Middle frontal gyrus (tissue), 1 donor: ENCODE data around the gene EGLN1.
"Not testable (repeated sequence)": the region's sequence is repeated elsewhere in the genome, so short reads cannot be mapped to it uniquely, and the experiment has no call there.

Experiments
- DNase-seq: peaks from one replicate; pipeline ENCODE4 v3.0.0-alpha.2; 2015; ENCODE audit warnings: low spot score; ENCODE audit errors: extremely low spot score

Gene EGLN1

DNA sequence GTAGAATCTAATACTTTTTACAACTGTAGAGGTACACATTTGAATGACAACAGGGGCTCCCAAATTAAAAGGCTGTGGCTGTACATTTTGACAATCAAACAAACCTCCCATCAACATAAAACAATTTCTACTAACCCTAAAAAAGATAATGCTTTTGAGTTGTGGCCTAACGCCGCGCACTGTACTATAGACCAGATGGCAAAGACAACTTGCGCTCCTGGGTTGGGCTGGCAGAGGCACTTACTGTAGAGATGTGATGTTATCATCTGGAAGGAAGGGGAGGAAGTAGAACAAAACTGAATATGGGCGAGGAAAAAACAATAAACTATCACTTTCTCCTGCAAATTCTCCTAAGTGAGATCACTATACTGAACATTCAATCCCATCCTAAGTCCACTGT is 57.9 kb downstream of the EGLN1 start:
- DNase-seq: no peak

DNA sequence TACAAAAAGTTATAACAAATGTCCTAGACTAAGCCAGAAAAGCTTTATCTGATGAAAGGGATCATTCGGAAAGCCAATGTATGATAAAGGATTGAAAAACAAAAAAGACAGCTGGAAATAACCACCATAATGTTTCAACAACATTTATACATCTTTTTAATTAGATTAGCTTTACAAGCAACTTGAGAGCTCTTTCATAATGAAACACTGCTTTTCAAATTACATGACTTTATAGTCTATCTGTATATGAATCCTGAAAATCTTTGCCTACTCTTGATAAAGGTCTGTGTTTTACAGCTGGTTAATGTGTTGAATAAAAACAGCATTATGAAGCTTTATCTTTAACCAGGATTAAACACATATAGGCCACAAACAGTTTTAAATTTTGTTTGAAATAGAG is 58.5 kb downstream of the EGLN1 start:
- DNase-seq: no peak

DNA sequence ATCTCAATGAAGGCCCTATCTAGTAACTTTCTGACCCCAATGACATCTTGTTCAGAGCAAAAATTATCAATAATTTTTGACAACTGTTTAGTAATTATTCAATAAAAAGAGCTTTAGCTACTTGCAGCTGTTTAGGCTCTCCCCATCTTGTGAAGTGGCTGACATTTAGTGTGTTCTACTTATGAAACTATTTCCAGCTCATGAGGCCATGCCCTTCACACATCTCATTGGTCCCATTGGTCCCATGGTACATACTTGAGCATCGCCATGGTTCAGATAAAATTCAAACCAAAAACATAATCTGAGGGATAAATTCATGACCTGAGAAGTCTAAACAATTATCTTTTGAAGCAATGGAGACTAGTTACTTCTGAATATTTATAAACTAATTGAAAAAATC is 59.8 kb downstream of the EGLN1 start:
- no peak for DNase-seq

DNA sequence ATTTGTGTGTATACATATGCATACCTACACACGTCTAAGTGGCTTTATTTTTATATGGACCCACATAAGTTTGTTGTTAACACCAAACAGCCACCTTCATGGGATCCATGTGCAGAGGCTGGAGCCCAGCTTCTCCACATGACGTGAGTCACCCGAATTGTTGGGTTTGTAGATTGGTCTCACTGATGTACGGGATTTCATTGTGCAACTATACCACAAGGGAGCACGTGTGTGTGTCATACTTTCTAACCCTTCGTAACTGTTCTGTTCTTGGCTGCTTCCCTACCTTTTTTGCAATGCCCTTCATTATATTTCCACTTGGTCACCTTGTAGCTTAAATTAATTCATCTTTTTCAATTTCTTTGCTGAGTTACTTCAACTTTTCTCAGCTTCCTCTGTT is 63.0 kb downstream of the EGLN1 start:
- no peak for DNase-seq

DNA sequence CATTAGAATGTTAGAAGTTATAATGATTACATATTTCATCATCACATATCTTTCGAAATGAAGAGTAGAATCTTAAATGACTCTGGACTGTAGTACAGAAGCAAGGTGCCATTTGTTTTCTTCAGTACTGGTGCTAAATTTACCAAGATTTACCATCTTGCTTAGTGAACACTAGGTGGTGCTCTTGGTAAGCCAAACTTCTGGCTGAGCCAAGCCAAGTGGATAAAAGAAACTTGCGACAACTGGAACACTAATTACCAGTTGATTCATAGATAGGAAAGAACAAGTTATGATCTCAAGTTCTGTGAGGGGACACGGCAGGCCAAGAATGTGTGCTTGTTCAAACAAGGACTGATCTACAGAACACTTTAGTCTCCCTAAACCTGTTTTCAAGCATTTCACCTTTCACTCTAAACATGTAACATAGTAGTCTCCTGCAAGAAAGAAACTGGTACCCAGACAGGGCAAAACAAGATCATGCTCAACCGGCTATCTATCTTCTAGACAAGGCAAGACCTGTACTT is 64.2 kb downstream of the EGLN1 start:
- DNase-seq: peak; percentile 31

DNA sequence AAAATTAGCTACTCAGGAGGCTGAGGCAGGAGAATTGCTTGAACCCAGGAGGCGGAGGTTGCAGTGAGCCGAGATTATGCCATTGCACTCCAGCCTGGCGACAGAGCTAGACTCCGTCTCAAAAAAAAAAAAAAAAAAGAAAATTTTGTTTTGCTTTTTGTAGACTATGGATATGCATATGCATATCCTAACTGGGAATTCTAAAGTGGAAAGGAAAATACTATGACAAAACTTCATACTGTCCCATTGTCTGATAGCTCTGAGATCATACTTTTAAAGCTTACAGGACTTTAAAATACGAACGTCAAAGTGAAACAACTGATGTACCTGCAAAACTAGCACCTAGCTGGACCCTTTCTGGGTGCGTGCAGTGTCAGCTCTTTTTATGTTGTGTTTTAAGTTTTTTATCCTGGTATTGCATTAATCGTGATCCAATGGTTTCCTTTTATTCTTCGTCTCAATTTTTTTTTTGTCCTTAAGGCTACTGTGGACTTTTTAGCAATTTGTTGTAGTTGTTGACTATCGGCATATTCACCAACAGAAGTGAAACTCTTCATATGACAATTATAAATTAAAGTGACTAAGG is 64.8 kb downstream of the EGLN1 start:
- no peak for DNase-seq

DNA sequence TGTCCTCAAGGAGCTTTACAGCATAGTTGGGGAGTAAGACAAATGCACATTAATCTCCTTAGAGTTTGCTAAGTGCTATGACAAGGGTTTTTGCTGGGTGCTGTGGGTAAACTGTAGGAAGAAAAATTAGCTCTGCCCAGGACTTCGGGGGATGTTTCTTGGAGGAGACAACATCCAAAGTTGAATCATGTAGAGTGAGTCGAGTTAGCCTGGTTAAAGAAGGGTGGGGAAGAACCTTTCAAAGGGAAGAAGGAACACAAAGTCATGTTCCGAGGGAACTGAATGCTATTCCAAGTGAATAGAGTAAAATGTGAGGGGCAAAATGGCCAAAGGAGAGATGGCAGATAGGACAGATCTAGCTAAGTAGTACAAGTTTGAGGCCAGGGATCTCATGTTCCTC is 66.9 kb downstream of the EGLN1 start:
- no peak for DNase-seq

DNA sequence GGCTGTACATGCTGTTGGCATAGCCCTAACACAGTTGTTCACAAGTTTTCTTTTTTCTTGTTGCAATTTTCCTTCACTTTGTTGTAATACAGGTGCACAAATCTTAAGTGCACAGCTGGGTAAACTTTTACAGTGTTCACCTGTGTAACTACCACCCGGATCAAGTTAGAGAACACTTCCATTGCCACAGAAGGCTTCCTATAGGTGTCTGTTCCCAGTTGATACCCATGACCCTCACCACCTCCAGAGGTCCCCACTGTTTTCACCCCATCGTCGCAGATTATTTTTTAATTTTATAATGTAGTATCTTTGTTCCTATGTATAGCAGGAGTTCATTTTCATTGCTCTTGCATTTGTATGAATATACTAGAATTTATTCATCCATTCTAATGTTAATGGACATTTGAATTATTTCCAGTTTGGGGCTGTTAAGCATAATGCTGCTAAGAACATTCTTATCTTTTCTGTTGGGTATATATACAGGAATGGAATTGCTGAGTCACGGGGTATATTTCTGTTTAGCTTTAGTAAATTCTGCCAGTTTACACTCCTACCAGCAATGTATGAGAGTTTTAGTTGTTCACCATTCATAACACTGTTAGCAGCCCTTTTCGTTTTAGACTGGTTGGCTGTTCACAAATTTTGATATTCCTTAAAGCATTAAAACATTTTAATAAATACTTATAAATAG is 67.6 kb downstream of the EGLN1 start:
- DNase-seq: no peak

DNA sequence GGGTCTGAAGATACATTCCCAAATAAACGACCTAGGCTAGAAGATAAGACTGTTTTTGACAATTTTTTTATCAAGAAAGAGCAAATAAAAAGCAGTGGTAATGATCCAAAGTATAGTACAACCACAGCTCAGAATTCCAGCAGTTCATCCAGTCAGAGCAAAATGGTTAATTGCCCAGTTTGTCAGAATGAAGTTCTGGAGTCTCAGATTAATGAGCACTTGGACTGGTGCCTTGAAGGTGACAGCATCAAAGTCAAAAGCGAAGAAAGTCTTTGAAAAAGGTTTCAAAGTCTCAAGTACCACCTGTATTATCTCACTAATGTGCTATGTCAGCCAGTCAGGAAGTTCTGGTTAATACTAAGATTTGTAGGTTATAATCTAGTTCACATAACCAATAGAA is 69.0 kb downstream of the EGLN1 start:
- DNase-seq: no peak

DNA sequence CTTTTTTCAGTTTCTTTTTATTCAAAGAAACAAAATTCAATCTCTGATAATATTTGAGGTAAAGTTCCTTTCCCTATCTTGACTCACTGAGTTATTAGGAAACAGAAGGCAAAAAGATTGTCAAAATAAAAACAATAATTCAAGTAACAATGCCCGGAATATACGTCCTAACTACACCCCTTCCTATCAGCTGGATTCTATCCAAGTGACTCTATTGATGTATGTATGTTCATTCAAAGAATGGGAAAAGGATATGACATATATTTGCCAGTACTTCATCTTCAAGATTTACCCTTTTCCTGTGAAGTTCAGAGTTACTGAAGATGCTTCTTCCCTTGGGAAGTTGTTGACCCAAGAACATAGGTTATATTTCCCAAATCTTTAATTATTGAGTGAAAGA is 70.3 kb downstream of the EGLN1 start:
- DNase-seq: no peak

DNA sequence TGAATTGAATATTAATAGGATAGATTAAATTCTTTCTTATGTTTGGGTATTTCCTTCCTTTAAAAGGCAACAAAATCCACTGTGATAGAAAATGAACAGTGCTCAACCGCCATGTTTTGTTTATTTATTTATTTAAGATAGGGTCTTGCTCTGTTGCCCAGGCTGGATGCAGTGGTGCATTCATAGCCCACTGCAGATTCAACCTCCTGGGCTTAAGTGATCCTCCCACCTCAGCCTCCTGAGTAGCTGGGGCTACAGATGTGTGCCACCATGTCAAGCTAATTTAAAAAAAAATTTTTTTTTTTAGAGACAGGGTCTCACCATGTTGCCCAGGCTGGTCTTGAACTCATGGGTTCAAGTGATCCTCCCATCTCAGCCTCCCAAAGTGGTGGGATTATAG is 73.2 kb downstream of the EGLN1 start:
- not testable (repeated sequence) for DNase-seq

DNA sequence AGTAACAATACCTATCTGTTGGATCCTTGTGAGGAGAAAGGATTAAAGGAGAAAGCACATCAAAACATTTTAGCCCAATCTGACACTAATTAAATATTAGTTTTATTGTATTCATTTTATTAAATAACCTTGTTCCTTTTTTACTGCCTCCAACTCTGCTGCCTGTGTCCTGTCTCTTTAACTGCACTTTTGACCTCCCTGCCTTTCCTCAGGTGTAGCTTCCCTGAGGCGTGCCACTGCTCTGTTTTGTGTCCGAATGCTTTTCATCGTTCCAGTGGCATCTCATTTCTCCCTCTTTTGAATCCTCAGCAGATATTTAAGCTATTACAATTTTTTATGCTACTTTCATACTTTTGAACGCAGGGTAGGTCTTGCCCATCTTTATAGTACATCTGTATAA is 73.6 kb downstream of the EGLN1 start:
- no peak for DNase-seq

DNA sequence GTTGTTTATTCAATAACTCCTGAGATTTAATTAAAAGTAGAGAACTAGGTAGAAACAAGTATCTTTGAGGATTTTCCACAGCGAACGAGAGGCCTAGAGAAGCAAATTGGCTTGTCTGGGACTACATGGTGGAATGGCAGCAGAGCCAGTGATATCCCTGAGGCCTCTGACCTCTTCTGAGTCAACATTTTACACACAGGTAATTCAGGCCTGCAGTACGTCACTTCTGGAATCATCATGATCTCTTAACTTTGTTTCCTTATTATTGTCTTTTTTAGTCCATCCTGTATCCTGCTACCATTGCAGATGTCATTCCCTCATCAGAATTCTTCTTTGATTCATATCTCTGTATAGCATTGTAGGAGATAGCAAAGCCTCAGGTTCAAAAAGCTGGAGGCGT is 74.1 kb downstream of the EGLN1 start:
- no peak for DNase-seq

DNA sequence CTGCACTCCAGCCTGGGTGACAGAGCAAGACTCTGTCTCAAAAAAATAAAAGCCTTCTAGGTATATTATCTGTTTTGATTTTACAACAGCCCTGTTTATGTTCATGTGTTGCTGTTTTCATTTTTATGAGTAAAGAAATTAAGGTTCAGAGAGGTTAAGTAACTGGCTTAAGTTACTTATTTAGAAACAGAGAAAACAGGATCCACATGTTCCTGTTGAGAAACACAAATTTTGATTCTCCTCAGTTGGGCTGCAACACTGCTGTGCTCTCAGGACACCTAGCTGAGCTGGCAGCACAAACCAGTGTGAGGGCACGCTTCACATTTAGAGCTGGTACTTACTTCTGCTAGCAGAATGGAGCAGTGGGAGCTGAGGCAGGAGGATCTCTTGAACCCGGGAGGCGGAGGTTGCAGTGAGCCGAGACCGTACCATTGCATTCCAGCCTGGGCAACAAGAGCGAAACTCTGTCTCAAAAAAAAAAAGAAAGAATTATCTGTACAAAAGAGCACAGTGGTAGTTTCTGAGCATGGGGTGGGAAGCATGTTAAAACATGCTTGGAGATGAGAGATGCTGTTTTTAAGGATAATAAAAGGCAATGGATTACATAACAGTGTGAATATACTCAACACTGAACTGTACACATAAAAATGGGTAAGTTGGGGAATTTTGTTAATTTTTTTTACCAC is 81.6 kb downstream of the EGLN1 start:
- DNase-seq: no peak

DNA sequence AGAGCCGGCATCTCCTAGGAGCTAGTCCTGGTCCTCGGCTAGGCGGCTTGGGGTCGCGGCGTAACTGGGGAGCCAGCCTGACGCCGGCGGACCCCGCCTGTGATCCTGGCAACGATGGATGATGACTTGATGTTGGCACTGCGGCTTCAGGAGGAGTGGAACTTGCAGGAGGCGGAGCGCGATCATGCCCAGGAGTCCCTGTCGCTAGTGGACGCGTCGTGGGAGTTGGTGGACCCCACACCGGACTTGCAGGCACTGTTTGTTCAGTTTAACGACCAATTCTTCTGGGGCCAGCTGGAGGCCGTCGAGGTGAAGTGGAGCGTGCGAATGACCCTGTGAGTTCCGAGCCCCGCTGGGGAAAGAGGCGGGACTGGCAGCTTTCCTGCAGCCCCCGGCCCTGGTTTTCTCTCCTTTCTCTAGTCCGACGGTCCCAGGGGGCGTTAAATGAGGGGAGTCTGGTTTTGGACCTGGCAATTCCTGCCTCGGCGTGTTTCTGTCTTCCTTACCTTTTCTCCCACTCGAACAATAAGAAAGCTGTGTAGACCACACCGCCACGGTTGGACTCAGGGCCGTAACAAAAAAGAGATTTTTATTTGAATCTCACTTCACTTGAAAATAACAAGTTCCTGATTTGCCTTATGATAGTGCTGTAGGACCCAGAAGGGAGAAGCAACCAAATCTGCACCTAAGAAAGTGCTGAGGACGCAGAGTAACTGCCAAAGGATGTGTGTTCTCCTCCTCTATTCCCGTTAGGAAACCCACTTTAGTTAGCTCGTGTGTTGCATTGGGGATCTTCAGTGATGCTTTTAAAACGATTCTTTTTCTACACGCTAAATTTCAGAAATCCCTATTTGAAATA is 83.6 kb downstream of the EGLN1 start, which contains the start of gene SPRTN:
Gene SPRTN, plus strand, starts transcription at position 24 of the 859 bp plus-strand sequence. Its CDS starts 91 bp downstream, at position 115.
- no peak for DNase-seq

DNA sequence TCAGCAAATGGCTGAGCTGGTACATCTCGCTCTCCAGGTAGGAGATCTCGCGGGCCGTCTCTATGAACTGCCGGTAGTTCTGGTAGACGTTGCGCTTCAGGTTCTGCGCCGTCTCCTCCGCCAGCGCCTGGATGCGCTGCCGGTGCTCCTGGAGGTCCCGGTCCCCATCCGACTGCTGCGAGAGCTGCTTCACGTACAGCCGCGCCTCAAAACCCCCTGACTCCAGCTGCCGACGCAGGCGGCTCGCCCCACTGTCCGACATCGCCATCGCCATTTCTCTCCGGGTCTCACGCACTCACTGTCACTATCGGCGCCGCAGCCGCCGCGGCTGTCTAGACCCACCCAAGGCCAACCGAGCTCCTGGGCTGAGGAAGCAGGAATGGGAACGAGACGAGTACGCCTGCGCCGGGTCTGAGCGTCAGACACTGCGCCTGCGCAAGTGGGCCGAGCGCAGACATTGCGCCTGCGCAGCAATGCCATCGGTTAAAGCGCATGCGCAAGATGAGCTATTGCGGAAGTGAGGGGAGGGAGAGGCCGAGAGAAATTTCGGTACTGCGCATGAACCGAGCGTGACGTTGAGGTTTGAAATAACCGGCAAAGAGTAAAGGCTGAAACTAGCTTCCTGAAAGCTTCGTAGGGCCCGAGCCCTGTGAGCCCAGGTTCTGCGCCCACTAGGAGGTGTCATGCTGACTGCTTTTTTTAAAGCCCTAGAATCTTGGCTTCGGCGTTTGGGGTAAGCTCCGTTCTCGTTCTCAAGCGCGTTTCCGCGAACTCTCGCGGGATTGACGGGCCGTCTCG is 84.4 kb downstream of the EGLN1 start, which contains the start of gene EXOC8:
Gene EXOC8, minus strand, starts transcription at position 381 of the 798 bp plus-strand sequence. Its CDS starts 107 bp downstream, at position 274.
- DNase-seq: peak; percentile 99

DNA sequence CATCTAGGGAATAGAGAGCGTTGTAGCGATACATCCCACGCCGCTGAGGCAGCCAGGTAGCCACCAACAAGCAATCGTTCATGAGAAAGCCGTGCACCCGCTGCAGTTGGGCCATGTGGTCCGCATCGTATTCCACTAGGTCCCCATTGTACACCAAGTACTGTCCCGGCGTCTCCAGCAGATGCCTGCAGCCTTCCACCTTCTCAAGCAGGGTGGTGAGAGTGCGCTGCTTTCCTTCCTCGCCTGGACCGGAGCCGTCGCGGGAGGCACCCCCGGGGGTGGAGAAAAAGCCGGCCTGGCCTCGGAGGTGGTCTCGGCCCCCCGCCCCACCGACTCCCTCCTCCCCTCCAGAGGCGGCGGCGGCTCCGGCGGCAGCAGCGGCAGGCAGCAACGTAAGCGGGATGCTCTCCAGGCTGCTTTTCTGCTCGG is 85.0 kb downstream of the EGLN1 start:
- no peak for DNase-seq

DNA sequence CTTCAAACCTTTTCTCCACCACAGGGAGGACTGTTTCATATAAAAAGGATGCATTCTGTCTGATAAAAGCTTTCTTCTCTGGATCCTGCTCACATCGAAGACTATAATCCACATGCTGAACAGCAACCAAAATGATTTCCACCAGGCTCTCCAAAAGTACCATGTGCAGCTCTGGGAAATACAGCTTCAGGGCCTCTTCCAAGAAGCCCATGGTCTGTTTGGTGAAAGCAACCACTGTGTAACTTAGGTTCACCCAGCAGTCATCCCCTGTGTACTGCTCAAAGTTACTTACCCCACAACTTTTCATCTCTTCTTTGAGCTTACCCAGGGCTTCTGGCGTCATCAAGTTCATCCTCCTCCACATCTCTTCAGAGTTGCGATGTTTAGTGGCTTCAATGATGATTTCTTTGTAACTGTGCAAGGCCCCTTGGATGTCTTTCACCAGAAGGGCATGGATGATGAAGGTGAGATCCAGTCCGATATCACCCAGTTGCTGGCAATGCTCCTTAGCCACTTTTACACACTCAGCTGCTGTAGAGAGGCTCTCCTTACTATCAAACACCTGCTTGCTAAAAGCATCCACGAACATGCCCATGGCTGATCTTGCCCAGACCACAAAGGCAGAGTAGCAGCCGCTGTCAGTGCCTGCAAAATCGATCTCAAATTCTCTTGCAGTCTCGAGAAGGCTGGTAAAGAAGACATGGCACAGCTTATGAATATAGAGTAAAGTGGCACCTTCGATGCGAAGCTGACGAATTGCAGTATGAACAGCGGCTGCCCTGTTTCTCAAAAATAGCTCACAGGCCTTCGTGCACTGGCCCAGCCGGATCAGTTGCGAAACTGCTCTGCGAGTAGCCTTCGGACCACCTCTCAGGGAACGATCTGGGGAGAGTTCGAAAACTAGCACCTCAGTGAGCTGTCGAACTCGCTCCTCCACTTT is 86.2 kb downstream of the EGLN1 start:
- DNase-seq: no peak

DNA sequence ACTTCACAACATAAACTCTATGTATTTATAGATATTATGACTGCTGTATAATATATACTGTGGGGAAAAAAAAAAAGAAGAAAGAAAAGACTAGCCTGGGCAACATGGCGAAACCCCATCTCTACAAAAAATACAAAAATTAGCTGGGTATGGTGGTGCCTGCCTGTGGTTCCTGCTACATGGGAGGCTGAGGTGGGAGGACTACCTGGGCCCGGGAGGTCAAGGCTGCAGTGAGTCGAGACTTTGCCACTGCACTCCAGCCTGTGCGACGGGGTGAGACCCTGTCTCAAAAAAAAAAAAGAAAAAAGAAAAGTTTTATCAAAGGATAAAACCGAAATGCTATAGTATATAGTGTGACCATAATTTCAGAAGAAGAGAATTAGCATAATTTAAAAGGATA is 87.1 kb downstream of the EGLN1 start:
- DNase-seq: no peak
